Subcutaneous adipose tissue (tissue), 4 donors: ENCODE measurements around the gene HAUS1. TPM values are rescaled to one million over a fixed set of nuclear protein-coding genes. Genes with fewer than 3 reads are reported as not detected.

Experiments
- total RNA-seq, 4 donors: library from RNA; depleted of rRNA; stranded (reverse); fragments of >200 nt; gene quantifications; one replicate each; pipeline ENCODE4 v1.1.0, GENCODE V29; 2016
- TF ChIP-seq, protein P1 (sequence below): fragments of 450-650 bp; IDR thresholded peaks from one replicate; pipeline ENCODE4 v1.5.1; 2016; ENCODE audit warnings: low read depth, mild to moderate bottlenecking, control low read depth, antibody characterized with exemption, moderate library complexity

HAUS1 gene
- total RNA-seq, 4 donors from 2014 or later: 27.2 to 43.4 (median 33.5) TPM

DNA sequence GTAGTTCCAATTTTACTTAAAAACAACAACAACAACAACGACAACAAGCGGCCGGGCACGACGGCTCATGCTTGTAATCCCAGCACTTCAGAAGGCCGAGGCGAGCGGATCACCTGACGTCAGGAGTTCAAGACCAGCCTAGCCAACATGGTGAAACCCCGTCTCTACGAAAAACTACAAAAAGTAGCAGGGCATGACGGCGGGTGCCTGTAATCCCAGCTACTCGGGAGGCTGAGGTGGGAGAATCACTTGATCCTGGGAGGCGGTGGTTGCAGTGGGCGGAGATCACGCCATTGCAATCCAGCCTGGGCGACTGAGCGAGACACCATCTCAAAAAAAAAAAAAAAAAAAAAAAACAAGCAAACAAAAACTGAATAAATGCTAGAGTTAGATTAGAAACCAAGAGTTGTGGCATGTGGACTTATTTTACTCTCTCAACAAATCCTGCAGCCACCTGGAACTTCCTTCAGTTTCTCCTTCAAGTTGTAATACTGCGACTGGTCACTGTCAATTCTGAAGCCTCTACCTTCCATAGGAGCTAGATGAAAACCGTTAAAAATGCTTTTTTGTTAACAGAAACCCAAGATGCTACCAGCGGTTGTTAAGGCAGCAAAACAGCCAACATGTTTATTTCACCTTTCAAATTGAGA is 7.4 kb upstream of the HAUS1 start:
- TF ChIP-seq, protein P1, sequence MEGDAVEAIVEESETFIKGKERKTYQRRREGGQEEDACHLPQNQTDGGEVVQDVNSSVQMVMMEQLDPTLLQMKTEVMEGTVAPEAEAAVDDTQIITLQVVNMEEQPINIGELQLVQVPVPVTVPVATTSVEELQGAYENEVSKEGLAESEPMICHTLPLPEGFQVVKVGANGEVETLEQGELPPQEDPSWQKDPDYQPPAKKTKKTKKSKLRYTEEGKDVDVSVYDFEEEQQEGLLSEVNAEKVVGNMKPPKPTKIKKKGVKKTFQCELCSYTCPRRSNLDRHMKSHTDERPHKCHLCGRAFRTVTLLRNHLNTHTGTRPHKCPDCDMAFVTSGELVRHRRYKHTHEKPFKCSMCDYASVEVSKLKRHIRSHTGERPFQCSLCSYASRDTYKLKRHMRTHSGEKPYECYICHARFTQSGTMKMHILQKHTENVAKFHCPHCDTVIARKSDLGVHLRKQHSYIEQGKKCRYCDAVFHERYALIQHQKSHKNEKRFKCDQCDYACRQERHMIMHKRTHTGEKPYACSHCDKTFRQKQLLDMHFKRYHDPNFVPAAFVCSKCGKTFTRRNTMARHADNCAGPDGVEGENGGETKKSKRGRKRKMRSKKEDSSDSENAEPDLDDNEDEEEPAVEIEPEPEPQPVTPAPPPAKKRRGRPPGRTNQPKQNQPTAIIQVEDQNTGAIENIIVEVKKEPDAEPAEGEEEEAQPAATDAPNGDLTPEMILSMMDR: no peak

DNA sequence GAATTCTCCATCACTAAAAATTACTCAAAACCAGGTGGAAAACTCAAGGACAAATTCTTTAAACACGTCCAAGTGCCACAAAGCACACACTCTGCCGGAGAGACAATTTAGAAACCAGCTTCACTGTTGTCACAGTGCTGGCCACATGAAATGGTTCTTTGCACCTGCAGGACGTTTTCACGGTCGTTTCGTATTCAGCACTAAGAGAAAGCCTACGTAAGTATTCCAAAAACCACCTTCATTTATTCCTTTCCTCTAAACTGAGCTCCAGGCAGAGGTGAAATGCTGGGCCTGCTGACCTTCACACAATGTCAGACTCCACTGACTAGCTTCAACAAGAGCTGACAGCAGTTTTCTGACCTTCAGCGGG is 6.8 kb upstream of the HAUS1 start:
- TF ChIP-seq, protein P1: no peak

DNA sequence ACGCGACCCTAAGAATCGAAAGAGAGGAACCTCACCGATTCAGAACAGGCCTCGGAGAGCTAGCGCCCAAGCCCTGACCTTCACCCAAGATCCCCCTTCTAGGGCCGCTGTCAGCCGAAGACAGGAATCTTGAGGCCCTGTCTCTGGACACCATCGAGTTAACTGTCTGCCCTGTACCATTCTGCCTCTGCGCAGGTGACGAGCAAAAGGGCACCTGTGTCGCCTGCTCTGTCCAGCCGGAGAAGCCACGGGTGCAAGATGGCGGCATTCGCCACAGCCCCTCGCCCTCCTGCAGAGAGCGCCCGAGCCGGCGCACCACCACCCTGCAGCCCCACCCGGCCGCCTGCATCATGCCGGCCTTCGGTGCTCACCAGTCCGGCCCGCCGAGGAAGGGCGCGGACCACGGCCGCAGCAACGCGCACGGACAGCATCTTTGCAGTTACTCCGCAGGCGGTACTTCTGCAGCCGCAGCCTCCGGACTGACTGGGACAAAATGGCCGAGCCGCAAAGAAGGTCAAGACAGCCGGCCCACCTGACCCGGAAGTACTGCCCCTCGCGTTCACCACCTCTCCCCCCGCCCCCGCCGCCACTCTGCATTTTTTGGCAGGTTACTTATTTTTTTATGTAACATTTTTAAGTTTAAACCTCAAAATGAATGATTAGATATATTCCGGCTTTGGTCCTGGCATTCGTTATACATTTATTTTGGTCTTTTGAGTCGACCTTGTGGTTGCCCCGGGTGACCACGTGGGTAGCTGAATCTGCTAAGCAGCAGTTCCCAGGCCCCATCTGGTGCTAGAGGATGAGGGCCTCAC is 6.2 kb upstream of the HAUS1 start, which contains the start of gene ATP5F1A:
Gene ATP5F1A (minus strand): TSS at position 496 of the 815 bp plus-strand sequence. CDS start 65 bp downstream, at position 431.
- TF ChIP-seq, protein P1: no peak

DNA sequence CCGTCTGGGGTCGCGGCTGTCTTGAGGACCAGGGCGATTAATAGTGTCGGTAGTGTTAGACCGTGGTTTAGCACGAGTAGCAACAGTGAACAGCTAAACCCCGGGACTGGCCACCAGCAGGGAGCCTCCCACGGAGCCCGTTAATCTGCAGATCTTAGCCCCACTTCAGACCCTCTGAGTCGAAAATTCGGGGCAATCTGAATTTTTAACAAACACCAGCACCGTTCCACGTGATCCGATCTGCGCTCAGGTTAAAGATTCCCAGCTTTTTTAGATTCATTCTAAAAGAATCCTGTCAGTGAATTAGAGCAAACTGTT is 5.6 kb upstream of the HAUS1 start:
- TF ChIP-seq, protein P1: no peak

DNA sequence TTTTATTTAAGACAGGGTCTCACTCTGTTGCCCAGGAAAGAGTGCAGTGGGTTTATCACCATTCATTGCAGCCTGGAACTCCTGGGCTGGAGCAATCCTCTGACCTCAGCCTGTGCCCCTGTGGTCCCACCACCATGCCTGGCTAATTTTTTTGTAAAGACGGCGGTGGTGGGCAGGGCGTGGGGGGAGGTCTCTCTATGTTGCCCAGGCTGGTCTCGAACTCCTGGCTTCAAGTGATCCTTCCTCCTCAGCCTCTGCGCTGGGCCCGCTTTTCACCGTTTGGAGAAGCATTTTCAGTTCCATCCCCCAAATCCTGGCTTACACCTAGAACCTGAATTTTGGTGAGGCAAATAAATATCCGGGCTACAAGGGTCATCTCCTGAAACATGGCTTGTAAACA is 4.7 kb upstream of the HAUS1 start:
- TF ChIP-seq, protein P1: no peak

DNA sequence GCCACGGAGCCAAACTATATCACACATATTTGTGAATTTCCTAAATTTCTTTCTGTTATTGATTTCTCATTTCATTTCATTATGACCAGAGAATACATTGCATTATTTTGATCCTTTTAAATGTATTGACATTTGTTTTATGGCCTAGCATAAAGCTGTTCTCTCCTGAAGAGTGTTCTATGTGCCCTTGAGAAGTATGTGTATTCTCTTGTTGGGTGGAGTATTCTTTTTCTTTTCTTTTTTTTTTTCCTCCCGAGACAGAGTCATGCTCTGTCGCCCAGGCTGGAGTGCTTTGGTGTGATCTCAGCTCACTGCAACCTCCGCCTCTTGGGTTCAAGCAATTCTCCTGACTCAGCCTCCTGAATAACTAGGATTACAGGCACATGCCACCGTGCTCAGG is 5.2 kb downstream of the HAUS1 start:
- TF ChIP-seq, protein P1: no peak

DNA sequence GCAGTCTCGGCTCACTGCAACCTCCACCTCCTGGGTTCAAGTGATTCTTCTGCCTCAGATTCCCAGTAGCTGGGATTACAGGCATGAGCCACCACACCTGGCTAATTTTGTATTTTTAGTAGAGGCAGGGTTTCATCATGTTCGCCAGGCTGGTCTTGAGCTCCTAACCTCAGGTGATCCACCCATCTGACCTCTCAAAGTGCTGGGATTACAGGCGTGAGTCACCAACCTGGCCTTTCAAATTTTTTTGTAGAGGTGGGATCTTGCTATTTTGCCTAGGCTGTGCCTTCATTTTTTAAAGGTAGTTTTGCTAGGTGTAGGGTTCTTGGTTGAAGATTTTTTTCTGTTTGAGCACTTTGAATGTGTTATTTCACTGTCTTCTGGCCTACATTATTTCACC is 6.2 kb downstream of the HAUS1 start:
- TF ChIP-seq, protein P1: no peak
